Stimulated activated CD4-positive, alpha-beta T cell treated with anti-CD3 and anti-CD28 coated beads, Interleukin-15, amount 100 ng/mL, for 1 hour (primary cell): Measurements from ENCODE around the gene OR2Z1.
"Not testable (repeated sequence)": the region's sequence is repeated elsewhere in the genome, so short reads cannot be mapped to it uniquely, and the experiment has no call there.

Experiments used
- DNase-seq, 2 donors: peaks; one replicate each; pipeline ENCODE4 v3.0.0-alpha.2; 2020; ENCODE audit warnings: low read depth in 1 of 2, low spot score in 1 of 2

The OR2Z1 gene

DNA sequence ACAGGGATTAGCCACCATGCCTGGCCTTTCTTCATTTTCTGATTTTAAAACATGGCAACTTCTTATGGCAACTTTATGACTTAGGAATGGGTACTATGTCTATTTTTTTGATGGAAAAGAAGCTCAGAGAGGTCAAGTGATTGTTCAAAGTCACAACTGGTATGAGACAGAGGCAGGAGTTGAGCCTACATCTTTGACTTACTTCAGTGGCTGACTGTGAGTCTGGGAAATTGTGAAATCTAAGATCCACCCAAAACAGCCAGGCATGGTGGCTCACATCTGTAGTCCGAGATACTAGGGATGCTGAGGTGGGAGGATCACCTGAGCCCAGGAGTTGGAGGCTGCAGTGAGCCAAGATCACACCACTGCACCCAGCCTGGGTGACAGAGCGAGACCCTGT is 20.5 kb upstream of the OR2Z1 start:
- no peak for DNase-seq

DNA sequence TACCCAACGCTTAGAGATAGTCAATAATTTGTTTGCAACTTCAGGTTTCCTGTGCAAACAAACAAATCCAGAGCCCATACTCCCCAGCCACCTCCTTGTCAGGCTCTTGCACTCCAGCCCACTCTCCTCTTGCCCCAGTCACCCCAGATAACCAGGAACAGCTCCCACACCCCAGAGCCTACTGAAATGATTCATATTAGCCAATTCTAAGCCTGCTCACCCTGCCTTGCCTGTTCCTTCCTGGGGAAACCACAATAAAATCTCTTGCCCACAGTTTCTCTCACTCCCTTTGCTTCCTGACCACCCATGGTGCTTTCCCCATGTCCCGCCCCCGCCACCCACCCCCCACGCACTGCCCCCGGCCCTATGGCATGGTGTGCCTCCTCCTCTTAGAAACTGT is 19.1 kb upstream of the OR2Z1 start:
- DNase-seq = no peak

DNA sequence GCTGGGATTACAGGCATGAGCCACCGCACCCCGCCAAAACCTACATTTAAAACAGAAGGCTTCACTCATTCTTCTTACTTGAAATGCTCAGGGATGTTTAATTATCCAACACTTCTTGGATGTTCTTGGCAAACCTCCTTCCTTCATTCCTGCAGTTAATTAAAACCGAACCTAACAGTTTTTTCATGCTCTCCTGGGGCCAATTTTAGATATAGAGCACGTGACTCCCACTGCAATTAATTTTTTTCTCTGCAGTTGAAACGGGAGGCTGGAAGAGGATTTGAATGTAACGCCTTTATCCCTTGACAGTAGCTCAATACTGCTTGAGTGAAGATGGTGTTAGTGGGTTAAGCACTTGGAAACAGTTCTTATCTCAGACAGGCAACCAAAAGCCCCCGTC is 18.2 kb upstream of the OR2Z1 start:
- DNase-seq = no peak

DNA sequence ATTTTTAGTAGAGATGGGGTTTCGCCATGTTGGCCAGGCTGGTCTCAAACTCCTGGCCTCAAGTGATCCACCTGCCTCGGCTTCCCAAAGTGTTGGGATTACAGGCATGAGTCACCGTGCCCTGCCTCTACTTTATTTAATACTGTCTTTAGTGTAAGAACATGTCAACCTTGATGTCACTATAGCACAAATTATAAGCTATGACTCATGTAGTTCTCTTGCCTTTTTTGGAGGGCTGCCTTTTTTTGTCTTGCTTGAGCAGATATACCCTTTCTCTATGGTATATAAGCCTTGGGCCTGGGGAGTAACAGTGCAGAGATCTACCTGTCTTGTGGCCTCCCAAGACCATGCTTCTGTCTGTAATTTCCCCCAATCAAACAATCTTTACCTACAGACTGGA is 16.1 kb upstream of the OR2Z1 start:
- DNase-seq = not testable (repeated sequence)

DNA sequence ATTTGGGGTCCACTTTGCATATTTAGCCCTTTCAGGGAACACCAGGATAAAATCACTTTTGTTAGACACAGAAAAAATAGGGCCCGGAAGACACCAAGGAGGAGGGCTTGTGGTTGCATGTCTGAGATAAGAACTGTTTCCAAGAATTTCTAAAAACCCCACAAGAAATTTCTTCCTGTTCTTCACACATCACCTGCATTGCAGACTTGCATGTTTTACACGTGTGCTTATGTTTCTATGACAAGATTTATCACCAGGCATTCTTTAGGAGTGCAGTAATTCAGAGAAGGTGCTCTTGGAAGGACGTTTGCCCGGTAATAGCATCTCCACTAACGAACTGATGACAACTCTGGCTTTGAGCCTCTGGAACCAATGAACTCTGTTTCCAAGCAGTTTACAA is 15.7 kb upstream of the OR2Z1 start:
- no peak for DNase-seq

DNA sequence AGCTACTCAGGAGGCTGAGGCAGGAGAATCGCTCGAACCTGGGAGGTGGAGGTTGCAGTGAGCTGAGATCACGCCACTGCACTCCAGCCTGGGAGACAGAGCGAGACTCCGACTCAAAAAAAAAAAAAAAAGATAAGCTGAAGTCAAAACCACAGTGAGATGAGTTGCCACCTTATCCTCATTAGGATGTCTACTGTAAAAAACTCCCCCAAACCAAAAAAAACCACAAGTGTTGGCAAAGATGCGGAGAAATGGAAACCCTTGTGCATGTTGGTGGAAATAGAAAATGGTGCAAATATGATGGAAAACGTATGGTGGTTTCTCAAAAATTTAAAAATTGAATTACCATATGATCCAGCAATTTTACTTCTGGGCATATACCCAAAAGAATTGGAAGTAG is 11.1 kb upstream of the OR2Z1 start:
- not testable (repeated sequence) for DNase-seq

DNA sequence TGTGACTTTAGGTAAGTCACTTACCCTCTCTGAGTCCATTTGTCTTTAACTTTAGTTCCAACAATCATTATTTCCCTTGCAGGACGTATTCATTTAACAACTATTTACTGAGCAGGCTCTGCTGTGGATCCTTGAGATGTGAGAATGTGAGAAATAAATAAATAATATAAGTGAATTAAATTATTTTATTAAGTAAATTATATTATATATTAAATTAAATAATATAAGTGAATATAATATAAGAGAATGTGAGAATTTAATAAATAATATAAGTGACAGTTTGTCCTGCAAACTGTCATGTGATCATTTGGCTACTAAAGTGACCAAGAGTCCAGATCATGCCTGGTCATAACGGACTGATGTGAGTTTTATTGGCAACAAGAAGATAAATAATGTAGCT is 598 bp downstream of the OR2Z1 start:
- no peak for DNase-seq

DNA sequence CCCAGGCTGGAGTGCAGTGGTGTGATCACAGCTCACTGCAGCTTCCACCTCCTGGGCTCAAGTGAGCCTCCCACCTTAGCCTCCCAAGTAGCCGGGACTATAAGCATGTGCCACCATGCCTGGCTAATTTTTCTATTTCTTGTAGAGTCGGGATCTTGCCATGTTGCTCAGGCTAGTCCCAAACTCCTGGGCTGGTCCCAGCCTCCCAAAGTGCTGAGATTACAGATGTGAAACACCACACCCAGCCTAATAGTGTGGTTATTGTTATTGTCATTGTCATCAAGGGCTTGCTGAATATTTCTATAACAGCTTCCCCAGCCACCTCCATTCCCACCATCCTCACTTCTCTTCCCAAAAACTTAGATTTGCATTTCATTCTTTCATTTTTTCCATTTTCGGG is 2.8 kb downstream of the OR2Z1 start:
- DNase-seq = no peak

DNA sequence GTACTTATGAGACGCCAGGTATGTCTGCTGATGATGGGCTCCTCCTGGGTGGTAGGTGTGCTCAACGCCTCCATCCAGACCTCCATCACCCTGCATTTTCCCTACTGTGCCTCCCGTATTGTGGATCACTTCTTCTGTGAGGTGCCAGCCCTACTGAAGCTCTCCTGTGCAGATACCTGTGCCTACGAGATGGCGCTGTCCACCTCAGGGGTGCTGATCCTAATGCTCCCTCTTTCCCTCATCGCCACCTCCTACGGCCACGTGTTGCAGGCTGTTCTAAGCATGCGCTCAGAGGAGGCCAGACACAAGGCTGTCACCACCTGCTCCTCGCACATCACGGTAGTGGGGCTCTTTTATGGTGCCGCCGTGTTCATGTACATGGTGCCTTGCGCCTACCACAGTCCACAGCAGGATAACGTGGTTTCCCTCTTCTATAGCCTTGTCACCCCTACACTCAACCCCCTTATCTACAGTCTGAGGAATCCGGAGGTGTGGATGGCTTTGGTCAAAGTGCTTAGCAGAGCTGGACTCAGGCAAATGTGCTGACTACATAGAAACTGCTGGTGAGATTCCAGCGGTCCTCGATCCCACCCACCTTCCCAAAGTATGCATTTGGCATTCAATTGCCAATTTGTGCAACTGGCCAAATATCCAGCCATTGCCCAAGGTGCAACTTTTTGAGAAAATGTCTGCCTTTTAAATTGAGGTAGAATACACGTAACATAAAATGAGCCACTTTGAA is 10.2 kb downstream of the OR2Z1 start:
- no peak for DNase-seq

DNA sequence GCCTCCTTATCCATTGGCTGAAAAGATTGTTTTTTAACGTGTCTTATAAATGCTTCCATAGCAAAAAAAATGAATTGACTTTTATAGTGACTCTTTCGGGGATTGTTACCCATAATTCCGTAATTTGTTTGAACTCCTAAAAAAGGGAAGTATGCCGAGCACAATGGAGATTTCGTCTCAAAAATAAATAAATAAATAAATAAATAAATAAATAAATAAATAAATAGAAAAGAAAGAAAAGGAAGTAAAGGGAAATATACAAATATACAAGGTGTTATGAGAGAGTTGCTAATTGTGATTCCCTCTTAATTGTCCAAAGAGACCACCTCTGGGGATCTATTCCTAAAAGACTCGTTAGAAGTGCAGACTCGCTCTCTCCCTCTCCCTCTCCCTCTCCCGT is 16.9 kb downstream of the OR2Z1 start:
- DNase-seq = no peak

DNA sequence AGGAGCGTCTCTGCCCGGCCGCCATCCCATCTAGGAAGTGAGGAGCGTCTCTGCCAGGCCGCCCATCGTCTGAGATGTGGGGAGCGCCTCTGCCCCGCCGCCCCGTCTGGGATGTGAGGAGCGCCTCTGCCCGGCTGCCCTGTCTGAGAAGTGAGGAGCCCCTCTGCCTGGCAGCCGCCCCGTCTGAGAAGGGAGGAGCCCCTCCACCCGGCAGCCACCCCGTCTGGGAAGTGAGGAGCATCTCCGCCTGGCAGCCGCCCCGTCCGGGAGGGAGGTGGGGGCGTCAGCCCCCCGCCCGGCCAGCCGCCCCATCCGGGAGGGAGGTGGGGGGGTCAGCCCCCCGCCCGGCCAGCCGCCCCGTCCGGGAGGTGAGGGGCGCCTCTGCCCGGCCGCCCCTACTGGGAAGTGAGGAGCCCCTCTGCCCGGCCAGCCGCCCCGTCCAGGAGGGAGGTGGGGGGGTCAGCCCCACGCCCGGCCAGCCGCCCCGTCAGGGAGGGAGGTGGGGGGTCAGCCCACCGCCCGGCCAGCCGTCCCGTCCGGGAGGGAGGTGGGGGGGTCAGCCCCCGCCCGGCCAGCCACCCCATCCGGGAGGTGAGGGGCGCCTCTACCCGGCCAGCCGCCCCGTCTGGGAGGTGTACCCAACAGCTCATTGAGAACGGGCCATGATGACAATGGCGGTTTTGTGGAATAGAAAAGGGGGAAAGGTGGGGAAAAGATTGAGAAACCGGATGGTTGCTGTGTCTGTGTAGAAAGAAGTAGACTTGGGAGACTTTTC is 18.0 kb downstream of the OR2Z1 start:
- DNase-seq = not testable (repeated sequence)

DNA sequence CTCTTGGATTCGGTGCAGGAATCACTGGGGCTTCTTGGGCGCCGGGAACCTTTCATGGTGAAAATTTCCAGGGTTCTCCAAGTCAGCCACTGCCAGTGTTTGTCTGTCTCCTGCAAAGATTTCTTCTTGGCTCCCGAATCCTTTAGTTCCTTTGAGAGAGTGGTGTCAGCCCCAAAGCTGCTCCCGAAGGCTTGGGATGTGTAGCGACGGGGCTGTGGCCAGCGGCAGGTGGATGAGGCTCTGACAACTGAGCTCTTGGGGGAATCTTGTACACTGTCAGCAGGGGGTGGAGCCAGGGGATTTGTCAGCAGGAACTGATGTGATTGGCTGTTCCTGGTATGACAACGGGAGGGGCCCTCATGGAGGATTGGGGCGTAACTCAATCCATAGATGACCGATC is 45.8 kb downstream of the OR2Z1 start:
- DNase-seq = not testable (repeated sequence)

DNA sequence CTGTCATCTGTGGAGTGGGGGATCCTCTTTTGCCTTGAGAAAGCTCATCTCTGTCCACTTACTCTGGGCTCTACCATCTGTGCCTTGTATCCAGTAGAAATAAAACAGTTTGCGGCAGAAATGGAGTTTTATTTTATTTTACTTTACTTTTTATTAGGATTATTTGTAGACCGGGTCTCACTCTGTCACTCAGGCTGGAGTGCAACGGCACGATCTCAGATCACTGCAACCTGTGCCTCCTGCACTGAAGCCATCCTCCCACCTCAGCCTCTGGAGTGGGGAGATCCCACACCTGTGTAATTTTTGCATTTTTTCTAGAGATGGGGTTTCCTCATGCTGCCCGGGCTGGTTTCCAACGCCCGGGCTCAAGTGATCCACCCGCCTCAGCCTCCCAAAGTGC is 47.8 kb downstream of the OR2Z1 start:
- not testable (repeated sequence) for DNase-seq

DNA sequence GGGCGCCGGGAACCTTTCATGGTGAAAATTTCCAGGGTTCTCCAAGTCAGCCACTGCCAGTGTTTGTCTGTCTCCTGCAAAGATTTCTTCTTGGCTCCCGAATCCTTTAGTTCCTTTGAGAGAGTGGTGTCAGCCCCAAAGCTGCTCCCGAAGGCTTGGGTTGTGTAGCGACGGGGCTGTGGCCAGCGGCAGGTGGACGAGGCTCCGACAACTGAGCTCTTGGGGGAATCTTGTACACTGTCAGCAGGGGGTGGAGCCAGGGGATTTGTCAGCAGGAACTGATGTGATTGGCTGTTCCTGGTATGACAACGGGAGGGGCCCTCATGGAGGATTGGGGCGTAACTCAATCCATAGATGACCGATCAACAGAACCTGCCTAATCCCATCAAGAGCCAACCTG is 52.2 kb downstream of the OR2Z1 start:
- not testable (repeated sequence) for DNase-seq
